NCI-H2227 (cell line): ENCODE results near the gene RYR1.
A peak's percentile ranks its signal among the peaks of the same experiment; 100 is the strongest.
"Not testable (repeated sequence)": the region's sequence is repeated elsewhere in the genome, so short reads cannot be mapped to it uniquely, and the experiment has no call there.

Experiments
- DNase-seq: peaks from one replicate; lab custom pipeline; 2025; ENCODE audit not compliant: unreplicated experiment; lab: John Stamatoyannopoulos, UW

The RYR1 gene

GRCh38 chr19:38488096-38488495 lies 54.6 kb downstream of the RYR1 start:
- no peak for DNase-seq

GRCh38 chr19:38488776-38489481 lies 55.4 kb downstream of the RYR1 start:
- no peak for DNase-seq

GRCh38 chr19:38490861-38491260 lies 57.4 kb downstream of the RYR1 start:
- DNase-seq: no peak

GRCh38 chr19:38492181-38492813 lies 58.8 kb downstream of the RYR1 start:
- no peak for DNase-seq

GRCh38 chr19:38494379-38494778 lies 60.9 kb downstream of the RYR1 start:
- DNase-seq: no peak

- not testable (repeated sequence) for DNase-seq
Measured at GRCh38 chr19:38495375-38495774, 61.9 kb downstream of the RYR1 start.

- DNase-seq: no peak
Measured at GRCh38 chr19:38496116-38496515, 62.6 kb downstream of the RYR1 start.

GRCh38 chr19:38496603-38497487 lies 63.4 kb downstream of the RYR1 start:
- DNase-seq: no peak

- DNase-seq: no peak
Measured at GRCh38 chr19:38497907-38498306, 64.4 kb downstream of the RYR1 start.

GRCh38 chr19:38499532-38499931 lies 66.0 kb downstream of the RYR1 start:
- DNase-seq: no peak

- no peak for DNase-seq
Measured at GRCh38 chr19:38500450-38500849, 67.0 kb downstream of the RYR1 start.

GRCh38 chr19:38502410-38503076 lies 69.1 kb downstream of the RYR1 start:
- DNase-seq: peak; percentile 63

GRCh38 chr19:38503077-38503410 lies 69.6 kb downstream of the RYR1 start:
- no peak for DNase-seq

- no peak for DNase-seq
Measured at GRCh38 chr19:38505958-38506357, 72.5 kb downstream of the RYR1 start.

GRCh38 chr19:38506375-38506722 lies 72.9 kb downstream of the RYR1 start:
- DNase-seq: peak; percentile 85

- peak; percentile 100 for DNase-seq
Measured at GRCh38 chr19:38506723-38507550, 73.4 kb downstream of the RYR1 start.

GRCh38 chr19:38507551-38508127 lies 74.1 kb downstream of the RYR1 start:
- DNase-seq: no peak

- DNase-seq: no peak
Measured at GRCh38 chr19:38508507-38508906, 75.0 kb downstream of the RYR1 start.

- DNase-seq: no peak
Measured at GRCh38 chr19:38509027-38509426, 75.5 kb downstream of the RYR1 start.

- no peak for DNase-seq
Measured at GRCh38 chr19:38511074-38511708, 77.7 kb downstream of the RYR1 start.
